T-helper 17 cell (primary cell): ENCODE measurements around the gene DIS3L. TPM values are rescaled to one million over a fixed set of nuclear protein-coding genes. Genes with fewer than 3 reads are reported as not detected.
A peak's percentile ranks its signal among the peaks of the same experiment; 100 is the strongest.
"Not testable (repeated sequence)": the region's sequence is repeated elsewhere in the genome, so short reads cannot be mapped to it uniquely, and the experiment has no call there.

ENCODE experiments used
- ATAC-seq: fragments of 150-1000 bp; cut with Tn5 transposase; 2 replicates; pipeline ENCODE4 v1.10.0; 2021; ENCODE audit warnings: mild to moderate bottlenecking, moderate library complexity
- DNase-seq, 3 donors: peaks; one replicate each; pipeline versions ENCODE4 v3.0.0 to v3.0.0-alpha.2; 2020 to 2021
- H3K9me3 ChIP-seq: one replicate; pipeline ENCODE4 v1.7.0; 2013; ENCODE audit warnings: low read length, mild to moderate bottlenecking; ENCODE audit not compliant: control insufficient read depth, poor library complexity, severe bottlenecking
- H3K27ac Mint-ChIP-seq: one replicate; pipeline ENCODE4 v1.8.0; 2022; ENCODE audit warnings: mild to moderate bottlenecking, moderate library complexity, mixed read lengths
- H3K27me3 Mint-ChIP-seq: one replicate; pipeline ENCODE4 v1.8.0; 2022; ENCODE audit warnings: mixed read lengths
- H3K36me3 Mint-ChIP-seq: one replicate; pipeline ENCODE4 v1.8.0; 2022; ENCODE audit warnings: low read depth, mixed read lengths
- H3K4me1 Mint-ChIP-seq: one replicate; pipeline ENCODE4 v1.8.0; 2022; ENCODE audit warnings: mild to moderate bottlenecking, mixed read lengths
- H3K4me3 Mint-ChIP-seq: one replicate; pipeline ENCODE4 v1.8.0; 2022; ENCODE audit warnings: mild to moderate bottlenecking, moderate library complexity, mixed read lengths
- total RNA-seq, 4 donors: library from RNA in 2 of 4; stranded (reverse) in 2 of 4; gene quantifications; one replicate each; pipeline ENCODE4 v1.2.3 and lab custom pipeline; 2022 to 2026

Gene DIS3L
- total RNA-seq, 2 donors from 2014 or later = 22.1 to 22.3 TPM

GRCh38 chr15:66288551-66289185, 4.7 kb upstream of the DIS3L start:
- no peaks in the 10 kb centered on the region for H3K27me3 Mint-ChIP-seq
- peaks cover 14% of the 10 kb centered on the region for H3K4me1 Mint-ChIP-seq
- no peak for DNase-seq
- no peaks in the 10 kb centered on the region for H3K9me3 ChIP-seq
- ATAC-seq = no peak
- H3K4me3 Mint-ChIP-seq = no peak overlapping the region
- no peaks in the 10 kb centered on the region for H3K36me3 Mint-ChIP-seq
- no peak overlapping the region for H3K27ac Mint-ChIP-seq

- no peaks in the 10 kb centered on the region for H3K9me3 ChIP-seq
- Mint-ChIP-seq H3K27ac (no peak overlapping the region), H3K27me3 (no peaks in the 10 kb centered on the region), H3K4me3 (no peak overlapping the region), H3K4me1 (peaks cover 20% of the 10 kb centered on the region), H3K36me3 (no peaks in the 10 kb centered on the region)
- no peak for DNase-seq
- ATAC-seq = no peak
These were observed 3.4 kb upstream of the DIS3L start for GRCh38 chr15:66290007-66290406.

GRCh38 chr15:66290518-66290917, 2.9 kb upstream of the DIS3L start:
- Mint-ChIP-seq H3K27ac (no peak overlapping the region), H3K4me3 (no peak overlapping the region), H3K4me1 (peaks cover 20% of the 10 kb centered on the region), H3K27me3 (no peaks in the 10 kb centered on the region), H3K36me3 (no peaks in the 10 kb centered on the region)
- H3K9me3 ChIP-seq = no peaks in the 10 kb centered on the region
- ATAC-seq (no peak), DNase-seq (no peak)

GRCh38 chr15:66291816-66292570, 1.4 kb upstream of the DIS3L start:
- peaks cover 20% of the 10 kb centered on the region for H3K4me1 Mint-ChIP-seq
- no peaks in the 10 kb centered on the region for H3K27me3 Mint-ChIP-seq
- no peak for DNase-seq
- no peak for ATAC-seq
- H3K27ac Mint-ChIP-seq = peak overlapping the region; percentile 97
- H3K36me3 Mint-ChIP-seq = no peaks in the 10 kb centered on the region
- H3K9me3 ChIP-seq = no peaks in the 10 kb centered on the region
- H3K4me3 Mint-ChIP-seq = peak overlapping the region; percentile 90

- DNase-seq (no peak), ATAC-seq (no peak)
- H3K36me3 Mint-ChIP-seq = no peaks in the 10 kb centered on the region
- peaks cover 20% of the 10 kb centered on the region for H3K4me1 Mint-ChIP-seq
- H3K27me3 Mint-ChIP-seq = no peaks in the 10 kb centered on the region
- no peaks in the 10 kb centered on the region for H3K9me3 ChIP-seq
- peak overlapping the region; percentile 97 for H3K27ac Mint-ChIP-seq
- peak overlapping the region; percentile 90 for H3K4me3 Mint-ChIP-seq
These were observed 573 bp upstream of the DIS3L start for GRCh38 chr15:66292571-66293418.

GRCh38 chr15:66294157-66294931, 976 bp downstream of the DIS3L start:
- H3K27me3 Mint-ChIP-seq = no peaks in the 10 kb centered on the region
- H3K36me3 Mint-ChIP-seq = no peaks in the 10 kb centered on the region
- peaks cover 24% of the 10 kb centered on the region for H3K4me1 Mint-ChIP-seq
- ATAC-seq = peak; percentile 9
- peak overlapping the region; percentile 88 for H3K4me3 Mint-ChIP-seq
- H3K9me3 ChIP-seq = no peaks in the 10 kb centered on the region
- peak overlapping the region; percentile 90 for H3K27ac Mint-ChIP-seq
- no peak for DNase-seq

GRCh38 chr15:66294932-66295235, 1.5 kb downstream of the DIS3L start:
- Mint-ChIP-seq H3K27ac (peak overlapping the region; percentile 90), H3K27me3 (no peaks in the 10 kb centered on the region), H3K4me1 (peaks cover 24% of the 10 kb centered on the region), H3K36me3 (no peaks in the 10 kb centered on the region), H3K4me3 (peak overlapping the region; percentile 88)
- DNase-seq = no peak
- ATAC-seq = no peak
- H3K9me3 ChIP-seq = no peaks in the 10 kb centered on the region

- Mint-ChIP-seq H3K36me3 (peaks cover 2% of the 10 kb centered on the region), H3K27ac (no peak overlapping the region), H3K4me1 (peaks cover 26% of the 10 kb centered on the region), H3K27me3 (no peaks in the 10 kb centered on the region), H3K4me3 (no peak overlapping the region)
- H3K9me3 ChIP-seq = no peaks in the 10 kb centered on the region
- DNase-seq (no peak), ATAC-seq (no peak)
These were observed 2.8 kb downstream of the DIS3L start for GRCh38 chr15:66296186-66296585.

- peaks cover 29% of the 10 kb centered on the region for H3K4me1 Mint-ChIP-seq
- H3K9me3 ChIP-seq = no peaks in the 10 kb centered on the region
- no peaks in the 10 kb centered on the region for H3K27me3 Mint-ChIP-seq
- peak overlapping the region; percentile 39 for H3K27ac Mint-ChIP-seq
- no peak for ATAC-seq
- DNase-seq = no peak
- H3K36me3 Mint-ChIP-seq = peaks cover 7% of the 10 kb centered on the region
- H3K4me3 Mint-ChIP-seq = no peak overlapping the region
These were observed 5.5 kb downstream of the DIS3L start for GRCh38 chr15:66298803-66299251.

GRCh38 chr15:66302489-66303278, 9.3 kb downstream of the DIS3L start:
- ATAC-seq (no peak), DNase-seq (no peak)
- no peaks in the 10 kb centered on the region for H3K9me3 ChIP-seq
- H3K27ac Mint-ChIP-seq = peak overlapping the region; percentile 69
- H3K4me3 Mint-ChIP-seq = no peak overlapping the region
- peaks cover 27% of the 10 kb centered on the region for H3K4me1 Mint-ChIP-seq
- H3K36me3 Mint-ChIP-seq = peaks cover 9% of the 10 kb centered on the region
- no peaks in the 10 kb centered on the region for H3K27me3 Mint-ChIP-seq

GRCh38 chr15:66304425-66304824, 11.1 kb downstream of the DIS3L start:
- H3K36me3 Mint-ChIP-seq, H3K4me3 Mint-ChIP-seq, H3K27me3 Mint-ChIP-seq, H3K9me3 ChIP-seq, DNase-seq, ATAC-seq: not testable (repeated sequence)
- H3K4me1 Mint-ChIP-seq = peaks cover 23% of the 10 kb centered on the region
- peak overlapping the region; percentile 63 for H3K27ac Mint-ChIP-seq

GRCh38 chr15:66306381-66306780, 13.0 kb downstream of the DIS3L start:
- peaks cover 20% of the 10 kb centered on the region for H3K4me1 Mint-ChIP-seq
- H3K36me3 Mint-ChIP-seq = peaks cover 12% of the 10 kb centered on the region
- DNase-seq (no peak), ATAC-seq (no peak)
- H3K9me3 ChIP-seq = no peaks in the 10 kb centered on the region
- H3K27ac Mint-ChIP-seq = no peak overlapping the region
- no peaks in the 10 kb centered on the region for H3K27me3 Mint-ChIP-seq
- no peak overlapping the region for H3K4me3 Mint-ChIP-seq
